Measurements from ENCODE around the gene TBC1D2.

- TF ChIP-seq CTCF (IDR thresholded peaks at IDR 0.05; ENCODE audit: low read depth, low read length) (no peak), POLR2A (IDR thresholded peaks at IDR 0.05; ENCODE audit: extremely low read depth, insufficient read length) (no peak)
Measured at GRCh38 chr9:98185611-98186171, 69.8 kb downstream of the TBC1D2 start.

Data from NB4 (cell line).